Fibroblast of skin of right quadriceps (primary cell): ENCODE results near the gene VAT1L.
A peak's percentile ranks its signal among the peaks of the same experiment; 100 is the strongest.

Experiments
- DNase-seq: peaks from one replicate; pipeline ENCODE4 v3.0.0-alpha.2; 2013

The VAT1L gene

DNA sequence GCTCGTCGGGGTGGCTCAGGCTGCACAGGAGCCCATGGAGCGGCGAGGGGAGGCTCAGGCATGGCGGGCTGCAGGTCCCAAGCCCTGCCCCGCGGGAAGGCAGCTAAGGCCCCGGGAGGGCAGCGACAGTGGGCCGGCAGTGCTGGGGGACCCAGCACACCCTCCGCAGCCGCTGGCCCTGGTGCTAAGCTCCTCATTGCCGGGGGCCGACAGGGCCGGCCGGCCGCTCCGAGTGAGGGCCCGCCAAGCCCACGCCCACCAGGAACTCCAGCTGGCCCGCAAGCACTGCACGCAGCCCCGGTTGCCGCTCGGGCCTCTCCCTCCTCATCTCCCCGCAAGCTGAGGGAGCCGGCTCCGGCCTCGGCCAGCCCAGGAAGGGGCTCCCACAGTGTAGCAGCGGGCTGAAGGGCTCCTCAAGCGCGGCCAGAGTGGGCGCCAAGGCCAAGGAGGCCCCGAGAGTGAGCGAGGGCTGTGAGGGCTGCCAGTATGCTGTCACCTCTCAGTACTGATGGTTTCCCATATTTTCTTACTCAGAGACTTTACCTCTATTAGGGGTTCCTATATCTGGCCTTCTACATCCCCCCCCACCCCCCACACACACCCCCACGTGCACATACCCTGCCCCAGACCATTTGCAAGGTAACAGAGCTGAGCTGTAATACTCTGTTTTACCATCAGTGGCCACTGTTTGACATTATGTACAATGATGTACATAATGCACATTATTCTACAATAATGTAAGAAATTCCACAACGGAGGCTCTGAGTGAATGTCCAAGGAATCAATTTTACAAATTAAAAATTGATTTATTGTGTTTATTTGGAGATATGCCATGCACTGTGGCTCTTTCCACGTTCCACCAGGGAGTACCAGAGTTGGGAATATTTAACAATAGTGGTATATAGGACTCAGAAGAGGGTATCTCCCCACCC lies 3.7 kb upstream of the VAT1L start:
- no peak for DNase-seq

DNA sequence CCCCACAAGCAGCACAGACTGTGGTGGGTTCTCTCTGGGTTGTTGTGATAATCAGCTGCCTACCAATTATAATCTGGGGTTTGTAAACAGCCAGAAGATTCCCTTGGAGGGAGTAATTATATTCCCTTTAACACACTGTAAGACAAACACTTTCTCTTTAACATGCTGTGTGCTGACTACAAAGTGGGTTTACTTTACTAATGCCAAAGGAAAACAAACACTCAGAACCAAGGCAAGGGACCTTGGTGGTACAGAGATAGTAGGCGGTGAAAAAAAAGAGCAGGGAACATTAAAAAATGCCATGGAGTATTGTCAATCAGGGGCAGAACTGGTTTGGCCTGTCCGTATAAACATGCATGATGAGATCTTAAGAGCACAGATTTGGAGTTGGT lies 3.0 kb upstream of the VAT1L start:
- no peak for DNase-seq

DNA sequence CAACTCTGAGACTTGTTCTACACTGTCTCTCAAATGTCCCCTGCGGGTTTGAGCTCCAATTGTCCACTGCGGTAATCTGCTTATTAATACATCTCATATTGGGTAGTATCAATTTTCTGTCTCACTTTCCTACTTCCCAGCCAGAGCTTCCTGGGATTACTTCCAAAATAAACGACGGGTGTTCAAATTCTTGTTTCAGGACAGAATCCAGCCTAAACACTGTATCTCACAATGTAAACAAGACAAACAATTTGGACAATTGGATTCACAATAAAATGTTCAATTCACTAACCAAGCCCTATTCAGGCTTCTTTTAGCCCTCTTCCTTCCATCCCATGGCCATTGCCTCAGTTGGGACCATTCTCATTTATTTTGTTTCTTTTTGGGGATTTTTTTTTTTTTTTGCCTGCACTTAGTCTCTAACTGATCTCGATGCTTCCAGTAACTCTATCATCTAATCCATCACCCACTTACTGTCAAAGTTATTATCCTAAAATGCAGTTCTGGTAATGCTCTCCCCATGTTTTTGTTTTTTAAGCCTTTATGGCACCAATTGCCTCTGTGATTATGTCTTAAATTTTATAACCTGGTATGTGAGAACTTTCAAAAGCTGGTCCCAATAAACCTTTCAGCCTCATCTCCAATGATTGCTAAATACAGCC lies 2.0 kb upstream of the VAT1L start:
- DNase-seq, result no peak

DNA sequence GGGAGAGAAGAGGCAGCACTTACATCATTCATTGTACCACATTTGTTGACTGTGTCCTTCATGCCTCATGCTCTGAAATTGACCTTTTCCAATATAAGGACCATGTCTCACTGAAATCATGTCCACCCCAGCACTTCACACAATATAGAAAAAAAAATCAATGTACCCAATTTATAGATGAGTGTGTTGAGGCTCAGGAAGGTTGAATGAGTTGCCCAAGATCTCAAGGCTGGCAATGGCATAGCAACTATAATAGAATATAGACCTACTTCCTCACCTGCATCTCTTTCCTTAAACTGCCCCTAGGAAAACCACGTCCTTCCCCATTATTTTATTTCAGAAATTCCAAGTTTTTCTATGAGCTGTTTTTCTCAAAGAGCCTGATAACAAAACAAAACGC lies 912 bp upstream of the VAT1L start:
- DNase-seq, result no peak

DNA sequence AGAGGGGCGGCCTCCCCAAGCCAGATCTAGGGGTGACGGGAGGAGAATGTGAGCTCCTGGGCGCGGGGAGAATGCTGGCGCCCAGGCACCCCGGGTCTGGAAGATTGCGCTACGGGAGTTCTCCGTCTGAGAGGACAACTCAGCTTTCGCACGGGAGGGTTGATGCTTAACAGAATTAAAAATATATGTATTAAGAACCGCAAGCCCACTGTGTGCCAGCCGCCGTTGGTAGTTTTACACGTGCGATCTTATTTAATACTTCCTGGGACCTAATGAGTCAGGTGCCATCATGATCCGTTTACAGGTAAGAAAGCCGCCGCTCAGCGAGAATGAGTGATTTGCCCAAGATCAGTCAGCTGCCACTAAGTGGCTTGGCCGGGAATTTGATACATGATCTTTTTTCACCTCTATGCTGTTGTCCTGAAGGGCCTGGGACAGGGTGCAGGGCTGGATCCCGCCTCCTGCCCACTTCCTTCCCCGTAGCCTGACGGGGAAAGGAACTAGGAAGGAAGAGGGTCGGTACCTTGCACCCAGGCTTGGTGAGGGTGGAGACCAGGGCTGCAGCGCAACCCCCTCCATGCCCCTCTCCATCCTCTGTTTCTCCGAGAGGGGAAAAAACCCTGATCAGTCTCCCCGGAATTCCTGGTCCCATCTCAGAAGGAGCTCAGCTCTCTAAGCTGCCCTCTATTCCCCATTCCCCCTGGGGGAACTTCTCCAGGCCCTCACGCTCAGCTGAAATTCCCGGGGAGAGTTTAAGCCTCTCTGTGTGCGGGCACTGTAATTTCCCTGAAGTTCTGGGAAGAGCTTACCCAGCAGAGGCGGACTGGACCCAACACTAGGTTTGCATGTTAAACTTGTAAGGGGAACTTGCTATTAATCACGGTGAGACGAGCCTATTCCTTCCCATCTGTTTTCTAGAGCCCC lies 983 bp downstream of the VAT1L start:
- no peak for DNase-seq

DNA sequence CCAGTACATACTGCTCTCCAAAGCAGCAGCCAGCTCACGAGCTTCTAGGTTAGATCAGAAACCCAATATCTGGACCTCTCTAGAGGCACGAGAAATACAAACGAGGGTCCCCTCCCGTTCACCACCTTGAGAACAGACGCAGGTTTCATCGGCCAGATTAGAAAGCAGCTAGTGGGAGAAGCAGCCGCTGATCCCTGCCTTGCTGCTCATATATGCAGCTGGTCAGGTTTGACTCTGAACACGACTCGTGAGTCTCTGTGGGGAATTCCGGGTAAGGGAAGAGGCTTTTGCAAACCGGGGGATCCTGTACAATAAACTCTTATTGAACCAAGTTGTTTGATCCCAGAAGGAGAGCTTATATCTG lies 1.6 kb downstream of the VAT1L start:
- no peak for DNase-seq

DNA sequence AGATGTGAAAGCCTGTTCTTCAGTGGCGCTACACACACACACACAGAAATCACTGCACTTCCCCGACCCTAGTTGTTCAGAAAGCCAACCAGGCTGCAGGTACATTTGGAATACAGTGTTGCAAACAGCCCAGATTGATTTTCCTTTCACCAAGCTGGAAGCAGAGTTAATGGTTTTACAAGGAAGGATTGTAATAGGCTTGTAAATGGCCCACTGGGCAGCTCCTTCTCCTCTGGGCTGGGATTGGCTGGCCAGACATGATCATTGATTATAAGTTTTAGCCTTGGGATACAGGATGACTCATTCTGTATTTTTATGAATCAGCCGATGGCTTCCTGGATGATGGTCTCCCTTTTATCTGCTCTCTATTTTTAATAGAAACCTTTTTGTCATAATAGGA lies 2.5 kb downstream of the VAT1L start:
- DNase-seq, result no peak

DNA sequence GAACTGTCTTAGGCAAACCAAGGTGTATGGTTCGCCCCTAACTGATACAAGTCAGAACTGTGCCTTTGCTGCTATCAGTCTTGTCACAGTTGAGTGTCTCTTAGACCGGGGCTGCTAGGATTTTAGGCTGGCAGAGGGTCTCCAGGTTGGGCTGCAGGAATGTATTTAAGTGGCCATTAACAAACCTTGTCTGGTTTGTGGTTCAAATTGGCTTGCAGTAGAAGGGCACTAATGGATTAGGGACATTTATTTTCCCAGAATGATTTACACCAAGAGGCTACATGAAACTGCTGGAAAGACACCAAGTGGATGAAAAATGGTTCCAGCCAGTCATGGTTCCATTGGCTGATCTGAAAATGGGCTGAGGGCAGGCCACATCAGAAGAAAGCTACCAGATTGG lies 5.1 kb downstream of the VAT1L start:
- DNase-seq, result no peak

DNA sequence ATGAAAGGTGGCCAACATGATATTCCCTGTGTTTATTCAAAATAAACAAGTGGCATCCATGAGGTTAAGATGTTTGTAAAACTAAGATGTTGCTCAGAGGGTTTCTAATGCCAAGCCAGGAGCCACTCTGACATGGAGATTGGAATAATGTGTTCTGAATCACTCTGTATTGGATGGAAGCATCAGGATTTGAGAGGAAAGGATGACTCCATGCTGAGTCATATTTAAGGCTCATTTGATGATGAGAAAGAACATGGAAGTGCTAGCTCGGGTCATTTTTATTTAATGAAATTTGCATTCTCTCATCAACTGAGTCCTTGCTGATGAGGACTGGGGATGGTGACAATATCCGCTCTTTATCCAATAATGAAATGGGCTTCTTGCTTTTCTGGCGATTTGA lies 6.2 kb downstream of the VAT1L start:
- DNase-seq, result peak; percentile 83

DNA sequence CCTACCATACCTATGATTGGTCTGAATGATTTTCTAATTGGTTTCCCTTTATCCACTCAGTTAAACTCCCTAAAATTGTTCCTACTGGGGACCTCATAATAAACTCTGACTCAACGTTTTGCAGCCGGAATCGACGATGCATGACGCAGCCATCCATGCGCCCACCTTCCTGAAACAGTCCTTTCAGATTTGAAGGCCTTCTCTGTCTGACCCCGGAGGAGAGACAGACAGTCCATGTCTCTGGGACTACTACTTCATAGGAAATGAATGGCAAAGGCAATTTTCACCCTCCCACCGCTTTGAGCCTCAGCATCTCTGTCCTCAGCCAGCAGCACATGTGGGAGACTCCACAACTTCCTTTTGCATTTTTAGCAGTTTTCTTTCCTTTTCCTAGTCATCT lies 13.5 kb downstream of the VAT1L start:
- no peak for DNase-seq

DNA sequence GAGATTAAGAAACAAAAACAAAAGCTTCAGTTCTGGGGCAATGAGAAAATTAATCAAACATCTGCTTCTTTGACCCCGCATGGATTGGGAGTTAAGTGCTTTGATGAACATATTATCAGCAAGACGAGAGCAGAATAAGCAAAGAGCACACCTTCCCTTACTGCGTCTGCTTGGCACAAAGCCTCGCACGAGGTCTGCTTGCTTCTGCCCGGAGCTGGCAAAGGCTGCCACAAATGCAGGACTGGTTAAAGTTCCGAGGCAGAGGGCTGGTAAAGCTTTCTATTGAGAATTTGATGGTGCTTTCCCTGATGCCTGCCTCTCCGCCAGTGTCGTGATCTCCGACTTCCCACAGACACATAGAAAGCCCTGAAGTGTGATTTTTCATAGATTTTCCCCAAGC lies 17.0 kb downstream of the VAT1L start:
- DNase-seq, result no peak

DNA sequence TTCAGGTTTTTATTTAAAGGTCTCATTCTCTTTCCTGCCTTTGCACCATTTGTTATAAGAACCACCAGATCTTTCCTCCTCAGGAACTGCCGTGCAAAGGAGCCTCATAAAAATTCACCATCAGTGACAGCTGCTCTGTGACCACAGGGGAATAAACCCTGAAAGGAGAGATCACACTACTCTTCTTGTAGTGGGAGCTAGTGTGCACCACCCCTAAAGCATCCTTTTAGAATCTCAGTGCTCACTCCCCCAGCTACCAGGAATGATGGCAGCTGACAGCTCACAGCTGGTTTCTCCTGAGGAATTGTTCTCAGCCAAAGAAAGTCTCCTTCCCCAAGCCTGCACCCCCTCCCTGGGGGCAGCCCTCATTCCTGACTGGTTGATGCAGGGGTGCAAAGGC lies 18.7 kb downstream of the VAT1L start:
- DNase-seq, result no peak

DNA sequence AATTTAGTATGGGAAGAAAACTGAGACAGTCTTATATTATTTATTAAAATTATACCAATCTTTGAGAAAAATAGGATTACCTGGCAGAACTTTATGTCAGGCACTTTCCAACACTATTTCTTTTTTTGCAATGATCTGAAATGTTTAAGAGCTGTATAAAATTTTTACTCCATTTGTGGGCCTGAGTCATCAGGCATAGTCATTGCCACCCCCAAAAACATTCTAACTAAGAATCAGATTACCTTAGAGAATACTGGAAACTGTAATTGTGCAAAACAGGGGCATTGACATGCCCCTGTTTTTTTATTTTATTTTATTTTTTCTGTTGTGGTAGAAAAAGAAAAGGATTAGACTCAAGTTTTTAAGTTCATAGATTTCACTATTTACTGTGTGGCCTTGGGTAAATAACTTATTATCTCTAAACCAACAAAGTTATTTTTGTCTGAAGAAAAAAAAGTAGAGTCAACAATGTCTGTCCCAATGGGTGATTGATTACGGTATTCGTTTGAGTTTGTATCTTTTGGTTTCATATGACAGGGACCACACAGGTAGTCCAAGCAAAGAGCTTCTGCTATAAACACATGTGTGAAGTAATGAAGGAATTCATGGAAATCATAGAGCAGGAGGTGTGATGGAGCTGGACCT lies 24.6 kb downstream of the VAT1L start:
- peak; percentile 51 for DNase-seq

DNA sequence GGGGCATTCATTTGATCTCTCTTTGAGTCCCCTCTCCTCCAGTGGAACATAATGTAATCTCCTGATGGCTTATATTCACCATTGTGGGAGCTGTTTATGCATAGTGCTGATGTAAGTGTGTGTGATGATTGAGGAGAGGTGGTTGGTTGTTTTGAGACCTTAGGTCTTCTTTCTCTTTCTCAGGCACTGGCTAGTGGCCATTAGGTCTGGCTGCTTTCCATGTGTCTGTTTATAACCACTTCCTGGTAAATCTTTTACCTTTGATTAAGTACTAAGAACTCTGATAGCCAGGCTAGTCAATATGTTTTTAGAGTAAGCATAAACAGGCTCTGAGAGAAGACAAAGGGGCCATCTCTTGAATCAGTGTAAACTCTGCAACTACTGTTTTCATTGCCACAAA lies 27.9 kb downstream of the VAT1L start:
- DNase-seq, result peak; percentile 38

DNA sequence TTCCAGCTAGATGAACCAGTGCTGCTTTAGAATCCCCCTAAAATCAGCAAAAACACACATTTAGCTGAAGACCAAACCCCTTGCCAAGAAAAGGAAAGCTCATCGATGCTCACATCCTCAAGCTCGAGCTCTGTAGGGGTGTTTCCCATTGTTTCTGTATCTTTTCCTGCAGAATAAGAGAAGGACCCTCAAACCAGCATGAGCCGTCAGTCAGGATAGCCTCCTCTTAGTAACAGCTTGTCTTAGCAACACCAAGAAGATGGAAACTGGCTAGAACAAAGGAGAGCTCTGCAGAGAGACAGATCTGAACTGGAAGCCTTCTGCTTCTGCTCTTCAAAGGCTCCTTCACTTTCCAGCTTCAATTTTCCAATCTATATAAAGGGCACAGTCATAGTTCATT lies 32.0 kb downstream of the VAT1L start:
- DNase-seq, result no peak

DNA sequence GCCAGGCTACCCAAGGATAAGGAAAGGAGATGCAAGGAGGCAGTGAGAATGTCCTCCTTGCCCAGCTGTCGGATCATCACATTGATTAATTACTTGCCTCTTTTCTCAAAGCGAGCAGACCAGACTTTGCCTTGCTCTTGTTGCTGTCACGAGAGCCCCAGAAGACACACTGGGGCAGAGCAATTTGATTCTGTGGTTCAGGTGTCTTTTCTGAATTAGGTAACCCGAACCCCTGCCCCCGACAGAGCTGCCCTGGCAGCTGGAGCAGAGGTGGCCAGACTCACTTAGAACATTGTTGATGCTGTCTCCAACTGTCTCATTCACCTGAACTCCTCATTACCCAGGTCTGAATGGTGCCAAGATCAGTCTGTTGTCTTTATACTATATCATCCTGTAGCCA lies 34.3 kb downstream of the VAT1L start:
- no peak for DNase-seq

DNA sequence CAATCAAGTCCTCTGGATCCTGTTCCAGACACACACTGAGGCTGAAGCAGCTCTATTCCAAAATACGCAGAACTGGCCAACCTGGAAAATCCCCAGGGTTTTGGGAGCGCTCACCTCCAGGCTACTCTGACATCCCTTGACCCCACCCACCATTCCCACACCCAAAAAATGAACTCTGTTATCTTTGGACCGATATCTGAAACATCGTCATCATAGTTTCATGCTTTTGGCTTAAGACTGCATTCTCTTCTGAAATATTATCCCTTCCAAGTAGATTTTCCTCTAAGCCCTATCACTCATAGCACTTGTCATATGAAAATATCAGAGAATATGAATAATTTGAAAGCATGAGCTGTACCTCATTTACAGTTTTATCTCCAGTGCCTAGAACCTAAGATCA lies 34.7 kb downstream of the VAT1L start:
- DNase-seq, result no peak

DNA sequence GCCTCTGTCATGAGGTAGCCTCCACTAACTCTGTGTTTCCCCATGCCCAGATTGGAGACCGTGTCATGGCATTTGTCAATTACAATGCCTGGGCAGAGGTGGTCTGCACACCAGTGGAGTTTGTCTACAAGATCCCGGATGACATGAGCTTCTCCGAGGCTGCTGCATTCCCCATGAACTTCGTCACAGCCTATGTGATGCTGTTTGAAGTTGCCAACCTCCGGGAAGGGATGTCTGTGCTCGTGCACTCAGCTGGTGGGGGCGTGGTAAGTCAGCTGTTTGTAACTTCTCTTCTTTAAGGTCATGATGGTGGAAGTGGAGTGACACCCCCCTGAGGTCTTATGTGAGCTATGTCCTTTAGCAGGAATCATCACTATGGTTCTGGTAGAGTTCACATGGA lies 36.8 kb downstream of the VAT1L start:
- no peak for DNase-seq

DNA sequence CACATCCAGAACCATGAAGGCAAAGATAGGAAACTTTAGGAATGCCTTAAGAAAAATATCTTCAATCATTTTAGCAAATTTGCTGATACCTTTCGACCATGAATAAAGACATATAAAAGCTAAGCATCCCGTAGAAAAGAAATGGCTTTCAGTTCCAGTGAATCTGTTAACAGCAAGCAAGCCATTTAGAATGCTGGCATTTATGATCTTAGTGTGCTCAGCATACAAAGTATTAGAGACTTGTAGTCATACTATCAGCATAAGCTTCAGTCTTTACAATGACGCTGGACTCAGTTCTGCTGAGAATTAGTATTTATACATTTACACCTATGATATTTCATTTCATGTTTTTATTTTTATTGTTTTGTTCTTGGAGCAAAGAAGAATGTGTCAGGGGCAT lies 38.7 kb downstream of the VAT1L start:
- no peak for DNase-seq

DNA sequence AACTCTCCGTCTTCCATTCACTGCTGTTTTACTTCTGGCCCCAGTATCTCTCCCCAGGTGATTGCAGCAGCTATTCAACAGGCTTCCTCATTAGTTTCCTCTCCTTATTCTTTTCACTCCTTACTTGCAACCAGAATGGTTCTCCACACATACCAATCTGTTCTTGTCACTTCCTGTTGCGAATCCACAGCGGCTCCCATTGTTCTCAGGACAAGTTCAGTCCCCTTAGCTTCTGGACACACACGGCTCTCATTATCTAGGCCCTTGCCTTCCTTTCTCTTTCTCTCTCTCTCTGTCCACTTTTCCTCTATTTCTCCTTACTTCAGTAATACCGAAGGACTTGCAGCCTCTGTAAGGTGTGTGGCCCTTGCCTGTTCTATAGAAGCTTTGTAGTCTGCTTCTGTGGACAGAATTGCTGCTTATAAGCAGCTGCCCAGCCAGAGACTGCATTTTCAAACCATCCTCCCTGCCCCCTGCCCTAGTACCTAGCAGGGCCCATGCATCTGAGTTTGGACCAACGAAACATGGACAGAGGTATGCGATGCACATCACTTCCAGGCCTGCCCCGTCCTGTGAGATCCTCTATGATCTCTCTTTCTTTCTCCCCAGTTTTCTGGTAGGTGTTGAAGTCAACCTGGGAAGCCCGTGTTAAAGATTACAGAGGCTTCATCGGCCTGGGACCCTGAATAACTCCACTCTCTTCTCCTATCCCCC lies 45.7 kb downstream of the VAT1L start:
- DNase-seq, result peak; percentile 90

DNA sequence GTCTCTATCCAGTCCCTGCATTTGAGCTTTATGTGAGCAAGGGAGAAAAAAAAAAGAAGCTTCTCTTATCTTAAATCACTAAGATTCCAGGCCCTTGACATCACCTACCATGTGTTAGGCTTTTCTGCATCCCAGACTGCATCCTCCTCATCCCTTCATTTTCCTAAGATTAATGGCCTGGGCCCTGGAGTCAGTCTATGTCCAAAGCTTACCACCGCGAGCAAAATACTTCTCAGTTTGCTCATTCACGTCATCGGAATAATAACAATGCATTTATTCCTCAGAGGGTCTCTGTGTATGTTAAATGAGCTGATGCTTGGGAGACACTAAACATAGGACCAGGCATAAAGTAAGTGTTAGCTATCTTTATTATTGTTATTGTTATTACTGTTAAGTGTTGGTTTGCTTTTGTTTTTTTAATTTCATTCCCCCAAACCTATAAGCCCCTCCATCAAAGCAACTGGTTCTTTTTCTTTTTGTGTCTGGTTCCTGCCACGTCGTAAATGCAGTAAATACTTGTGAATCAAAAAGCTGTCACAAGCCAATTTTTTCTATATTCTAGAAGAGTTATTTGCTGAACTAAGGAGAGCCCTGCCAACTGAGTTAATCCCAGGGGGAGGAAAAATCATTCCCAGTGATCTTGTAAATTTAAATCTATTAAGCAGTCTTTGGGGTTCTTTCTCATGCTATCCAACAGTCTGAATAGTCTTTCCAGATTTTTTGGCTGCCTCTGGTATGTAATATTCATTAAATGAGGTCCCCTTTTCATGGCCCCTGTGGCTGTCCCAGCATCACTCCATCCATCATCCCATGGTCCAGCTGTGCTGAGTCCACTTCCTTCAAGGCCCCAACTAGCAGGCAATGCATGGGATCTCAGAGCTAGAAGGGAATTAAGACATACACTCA lies 46.5 kb downstream of the VAT1L start:
- DNase-seq, result peak; percentile 97
